ENCODE measurements around the gene NSMF.

GRCh38 chr9:137457406-137458193 is 1.5 kb downstream of the NSMF start:
- TF ChIP-seq CTCF (conservative IDR thresholded peaks at IDR 0.05; ENCODE audit: low read length) (no peak), EZH2phosphoT487 (IDR thresholded peaks at IDR 0.05; ENCODE audit: borderline replicate concordance) (no peak)
